ENCODE measurements around the gene SLC4A3. TPM values are rescaled to one million over a fixed set of nuclear protein-coding genes. Genes with fewer than 3 reads are reported as not detected.

The SLC4A3 gene
- total RNA-seq, 4 donors from 2014 or later: 5.2 to 15.8 (median 8.6) TPM

DNA sequence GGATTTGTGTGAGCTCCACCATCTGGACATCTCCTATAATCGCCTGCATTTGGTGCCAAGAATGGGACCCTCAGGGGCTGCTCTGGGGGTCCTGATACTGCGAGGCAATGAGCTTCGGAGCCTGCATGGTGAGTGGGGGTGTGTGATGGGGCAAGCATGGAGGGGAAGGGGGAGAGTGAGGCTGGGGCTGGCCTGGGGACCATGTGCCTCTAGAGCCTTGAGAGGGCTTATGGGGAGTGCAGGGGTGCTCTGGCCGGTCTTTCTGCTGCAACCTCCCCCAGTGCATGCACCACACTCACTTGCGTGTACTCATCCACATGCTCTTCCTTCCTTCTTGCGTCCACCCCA, 21.8 kb upstream of the SLC4A3 start:
- ATAC-seq (ENCODE audit: low FRiP score) (no peak), DNase-seq (ENCODE audit: low spot score) (no peak)
- TF ChIP-seq, protein P1, sequence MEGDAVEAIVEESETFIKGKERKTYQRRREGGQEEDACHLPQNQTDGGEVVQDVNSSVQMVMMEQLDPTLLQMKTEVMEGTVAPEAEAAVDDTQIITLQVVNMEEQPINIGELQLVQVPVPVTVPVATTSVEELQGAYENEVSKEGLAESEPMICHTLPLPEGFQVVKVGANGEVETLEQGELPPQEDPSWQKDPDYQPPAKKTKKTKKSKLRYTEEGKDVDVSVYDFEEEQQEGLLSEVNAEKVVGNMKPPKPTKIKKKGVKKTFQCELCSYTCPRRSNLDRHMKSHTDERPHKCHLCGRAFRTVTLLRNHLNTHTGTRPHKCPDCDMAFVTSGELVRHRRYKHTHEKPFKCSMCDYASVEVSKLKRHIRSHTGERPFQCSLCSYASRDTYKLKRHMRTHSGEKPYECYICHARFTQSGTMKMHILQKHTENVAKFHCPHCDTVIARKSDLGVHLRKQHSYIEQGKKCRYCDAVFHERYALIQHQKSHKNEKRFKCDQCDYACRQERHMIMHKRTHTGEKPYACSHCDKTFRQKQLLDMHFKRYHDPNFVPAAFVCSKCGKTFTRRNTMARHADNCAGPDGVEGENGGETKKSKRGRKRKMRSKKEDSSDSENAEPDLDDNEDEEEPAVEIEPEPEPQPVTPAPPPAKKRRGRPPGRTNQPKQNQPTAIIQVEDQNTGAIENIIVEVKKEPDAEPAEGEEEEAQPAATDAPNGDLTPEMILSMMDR (IDR thresholded peaks at IDR 0.05): no peak

DNA sequence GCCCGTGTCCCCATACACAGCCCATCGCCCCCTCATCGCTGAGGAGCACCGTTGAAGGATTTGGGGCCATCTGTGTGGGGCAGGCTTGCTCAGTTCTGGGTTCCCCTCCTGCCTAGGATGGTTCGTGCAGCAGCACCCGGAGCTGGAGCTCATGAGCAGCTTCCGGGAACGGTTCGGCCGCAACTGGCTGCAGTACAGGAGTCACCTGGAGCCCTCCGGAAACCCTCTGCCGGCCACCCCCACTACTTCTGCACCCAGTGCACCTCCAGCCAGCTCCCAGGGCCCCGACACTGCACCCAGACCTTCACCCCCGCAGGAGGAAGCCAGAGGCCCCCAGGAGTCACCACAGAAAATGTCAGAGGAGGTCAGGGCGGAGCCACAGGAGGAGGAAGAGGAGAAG, 19.5 kb upstream of the SLC4A3 start:
- DNase-seq (ENCODE audit: low spot score) (no peak), ATAC-seq (ENCODE audit: low FRiP score) (no peak)
- TF ChIP-seq, protein P1 (IDR thresholded peaks at IDR 0.05): no peak

DNA sequence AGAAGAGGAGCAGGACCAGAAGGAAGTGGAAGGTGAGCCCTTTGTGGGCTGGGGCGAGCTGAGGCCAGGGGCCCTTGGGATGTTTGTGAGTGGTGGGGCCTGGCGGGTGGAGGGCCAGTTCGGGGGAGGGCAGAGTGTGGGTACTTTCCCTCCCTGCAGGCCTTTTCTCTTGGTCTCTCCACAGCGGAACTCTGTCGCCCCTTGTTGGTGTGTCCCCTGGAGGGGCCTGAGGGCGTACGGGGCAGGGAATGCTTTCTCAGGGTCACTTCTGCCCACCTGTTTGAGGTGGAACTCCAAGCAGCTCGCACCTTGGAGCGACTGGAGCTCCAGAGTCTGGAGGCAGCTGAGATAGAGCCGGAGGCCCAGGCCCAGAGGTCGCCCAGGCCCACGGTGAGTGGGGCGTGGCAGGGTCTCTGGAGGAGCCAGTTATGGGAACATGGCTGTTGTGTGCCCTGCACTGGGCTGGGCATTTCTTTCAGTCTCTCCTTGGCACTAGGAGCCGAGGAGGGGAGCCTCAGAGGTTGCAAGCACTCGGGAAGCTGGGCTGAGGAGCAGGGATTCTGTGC, 18.9 kb upstream of the SLC4A3 start:
- TF ChIP-seq, protein P1 (IDR thresholded peaks at IDR 0.05): no peak
- DNase-seq (ENCODE audit: low spot score) (no peak), ATAC-seq (ENCODE audit: low FRiP score) (no peak)

DNA sequence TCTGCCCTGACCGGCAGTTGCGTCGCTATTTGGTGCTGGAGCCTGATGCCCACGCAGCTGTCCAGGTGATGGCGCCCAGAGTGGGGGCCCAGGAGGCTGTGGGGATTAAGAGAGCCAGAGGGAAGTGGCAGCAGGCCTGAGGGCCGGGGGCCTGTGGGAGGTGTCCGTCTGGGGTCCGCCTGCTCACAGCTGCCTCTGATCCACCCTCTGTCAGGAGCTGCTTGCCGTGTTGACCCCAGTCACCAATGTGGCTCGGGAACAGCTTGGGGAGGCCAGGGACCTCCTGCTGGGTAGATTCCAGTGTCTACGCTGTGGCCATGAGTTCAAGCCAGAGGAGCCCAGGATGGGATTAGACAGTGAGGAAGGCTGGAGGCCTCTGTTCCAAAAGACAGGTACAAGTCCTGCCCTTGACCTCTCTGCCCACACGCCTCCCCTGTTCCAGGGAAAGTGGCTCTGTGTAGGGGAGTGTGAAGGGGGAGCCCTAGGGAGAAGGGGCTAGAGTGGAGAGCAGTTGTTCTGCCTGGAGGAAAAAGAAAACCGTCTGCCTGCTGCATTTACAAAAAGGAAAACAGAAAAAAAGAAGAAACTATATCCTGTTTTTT, 18.2 kb upstream of the SLC4A3 start:
- ATAC-seq (ENCODE audit: low FRiP score) (no peak), DNase-seq (ENCODE audit: low spot score) (no peak)
- TF ChIP-seq, protein P1 (IDR thresholded peaks at IDR 0.05): no peak

DNA sequence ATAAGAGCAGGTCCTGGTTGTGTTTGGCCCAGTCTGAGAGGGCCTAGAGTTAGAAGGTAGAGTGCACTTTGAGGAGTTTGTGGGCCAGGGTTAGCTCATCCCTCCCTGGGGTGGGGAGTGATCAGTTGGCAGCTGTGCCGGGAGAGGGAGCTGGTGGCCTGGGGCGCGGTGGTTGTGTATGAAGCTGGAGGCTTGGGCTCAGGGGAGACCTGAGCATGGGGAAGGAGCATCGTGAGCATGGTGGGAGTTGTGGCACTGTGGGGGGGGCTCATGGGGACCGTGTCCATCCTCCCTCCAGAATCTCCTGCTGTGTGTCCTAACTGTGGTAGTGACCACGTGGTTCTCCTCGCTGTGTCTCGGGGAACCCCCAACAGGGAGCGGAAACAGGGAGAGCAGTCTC, 16.1 kb upstream of the SLC4A3 start:
- ATAC-seq (ENCODE audit: low FRiP score) (no peak), DNase-seq (ENCODE audit: low spot score) (no peak)
- TF ChIP-seq, protein P1 (IDR thresholded peaks at IDR 0.05): no peak

DNA sequence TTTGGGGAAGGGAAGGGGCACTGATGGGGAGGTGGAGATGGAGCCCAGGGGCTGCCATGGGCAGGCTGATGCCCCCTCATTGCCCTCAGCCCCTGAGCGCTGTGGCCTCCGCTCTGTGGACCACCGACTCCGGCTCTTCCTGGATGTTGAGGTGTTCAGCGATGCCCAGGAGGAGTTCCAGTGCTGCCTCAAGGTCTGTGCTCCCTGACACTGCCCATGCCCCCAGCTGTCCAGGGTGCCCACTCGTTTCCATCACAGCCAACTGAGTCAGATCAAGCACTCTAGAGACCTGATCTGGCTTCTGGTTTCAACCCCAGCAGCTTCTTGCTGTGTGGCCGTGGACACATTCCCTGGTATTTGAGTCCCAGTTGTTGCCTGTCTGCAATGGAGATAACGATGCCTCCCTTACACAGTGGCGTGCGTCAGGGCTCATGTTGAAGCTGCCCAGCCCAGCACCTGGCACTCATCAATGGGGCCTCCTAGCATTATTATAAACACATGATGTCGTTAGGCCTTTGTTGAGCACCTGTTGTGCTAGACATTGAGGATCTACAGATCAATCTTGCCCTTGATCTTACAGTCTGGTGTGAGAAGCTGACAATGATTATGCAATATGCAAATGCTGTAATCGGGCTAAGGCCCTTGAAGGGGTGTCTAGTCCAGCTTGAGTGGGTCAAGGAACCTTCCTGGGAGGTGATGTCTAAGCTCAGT, 15.4 kb upstream of the SLC4A3 start:
- ATAC-seq (ENCODE audit: low FRiP score) (no peak), DNase-seq (ENCODE audit: low spot score) (no peak)
- TF ChIP-seq, protein P1 (IDR thresholded peaks at IDR 0.05): no peak
